ENCODE measurements around the gene CLIP3.
"Not testable (repeated sequence)": the region's sequence is repeated elsewhere in the genome, so short reads cannot be mapped to it uniquely, and the experiment has no call there.

Gene CLIP3, protein sequence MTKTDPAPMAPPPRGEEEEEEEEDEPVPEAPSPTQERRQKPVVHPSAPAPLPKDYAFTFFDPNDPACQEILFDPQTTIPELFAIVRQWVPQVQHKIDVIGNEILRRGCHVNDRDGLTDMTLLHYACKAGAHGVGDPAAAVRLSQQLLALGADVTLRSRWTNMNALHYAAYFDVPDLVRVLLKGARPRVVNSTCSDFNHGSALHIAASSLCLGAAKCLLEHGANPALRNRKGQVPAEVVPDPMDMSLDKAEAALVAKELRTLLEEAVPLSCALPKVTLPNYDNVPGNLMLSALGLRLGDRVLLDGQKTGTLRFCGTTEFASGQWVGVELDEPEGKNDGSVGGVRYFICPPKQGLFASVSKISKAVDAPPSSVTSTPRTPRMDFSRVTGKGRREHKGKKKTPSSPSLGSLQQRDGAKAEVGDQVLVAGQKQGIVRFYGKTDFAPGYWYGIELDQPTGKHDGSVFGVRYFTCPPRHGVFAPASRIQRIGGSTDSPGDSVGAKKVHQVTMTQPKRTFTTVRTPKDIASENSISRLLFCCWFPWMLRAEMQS

DNA sequence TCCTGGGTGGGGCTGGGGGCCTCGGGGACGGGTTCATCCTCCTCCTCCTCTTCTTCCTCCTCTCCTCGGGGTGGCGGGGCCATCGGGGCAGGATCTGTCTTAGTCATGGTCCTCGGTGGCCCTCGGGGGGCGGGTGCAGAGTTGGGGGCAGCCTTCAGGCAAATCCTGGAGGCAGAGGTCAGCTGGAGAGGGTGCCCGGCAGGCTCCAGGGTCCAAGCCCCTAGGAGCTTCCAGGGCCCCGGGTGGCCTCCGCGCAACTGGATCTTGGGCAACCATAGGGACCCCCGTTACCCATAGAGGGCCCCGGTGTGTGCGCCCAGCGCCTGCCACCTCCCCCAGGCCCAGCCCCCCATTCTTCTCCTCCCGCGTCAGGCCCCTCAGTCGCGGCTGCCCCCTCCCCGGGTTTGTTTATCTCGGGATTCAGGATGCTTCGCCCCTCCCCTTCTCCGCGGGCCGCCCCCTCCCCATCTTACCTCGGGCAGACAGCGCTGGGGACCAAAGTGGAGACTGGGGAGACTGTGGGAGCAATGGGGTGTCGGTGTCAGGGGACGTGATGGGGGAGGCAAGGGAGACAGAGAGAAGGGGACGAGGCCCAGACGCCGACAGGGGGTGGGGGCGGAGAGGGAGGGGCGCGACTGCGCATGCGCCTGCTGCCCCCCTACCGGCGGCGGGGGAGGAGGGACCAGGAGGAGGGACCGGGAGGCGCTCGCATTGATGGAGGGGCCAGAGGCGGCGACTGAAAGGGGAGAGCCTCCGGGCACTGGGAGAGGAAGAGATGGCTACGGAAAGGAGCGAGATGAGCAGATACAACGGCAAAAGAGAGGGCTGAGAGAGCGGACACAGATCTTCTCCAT is at the start of gene CLIP3:
TSS of gene CLIP3 (minus strand) at position 623 of the 854 bp plus-strand sequence. CDS start at position 107, 516 bp downstream.
- DNase-seq (ENCODE audit: low spot score): no peak

DNA sequence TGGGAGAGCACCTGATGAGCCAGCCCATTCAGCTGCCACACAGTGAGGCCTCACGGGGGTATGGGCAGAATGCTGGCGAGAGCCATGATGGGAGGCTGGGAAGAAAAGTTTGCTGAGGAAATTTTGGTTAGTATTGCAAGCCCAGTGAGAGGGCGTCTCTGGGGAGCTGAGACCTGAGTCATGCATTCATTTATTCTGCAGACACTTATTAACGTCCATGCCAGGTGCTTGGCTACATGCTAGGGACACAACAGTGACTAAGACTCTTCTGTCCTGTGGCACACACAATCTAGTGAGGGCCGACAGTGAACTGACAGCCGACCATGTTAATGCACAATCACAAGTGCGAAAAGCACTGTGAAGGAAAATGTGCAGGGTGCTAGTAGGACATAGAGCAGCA is 49.2 kb upstream of the CLIP3 start:
- DNase-seq (ENCODE audit: low spot score): no peak

DNA sequence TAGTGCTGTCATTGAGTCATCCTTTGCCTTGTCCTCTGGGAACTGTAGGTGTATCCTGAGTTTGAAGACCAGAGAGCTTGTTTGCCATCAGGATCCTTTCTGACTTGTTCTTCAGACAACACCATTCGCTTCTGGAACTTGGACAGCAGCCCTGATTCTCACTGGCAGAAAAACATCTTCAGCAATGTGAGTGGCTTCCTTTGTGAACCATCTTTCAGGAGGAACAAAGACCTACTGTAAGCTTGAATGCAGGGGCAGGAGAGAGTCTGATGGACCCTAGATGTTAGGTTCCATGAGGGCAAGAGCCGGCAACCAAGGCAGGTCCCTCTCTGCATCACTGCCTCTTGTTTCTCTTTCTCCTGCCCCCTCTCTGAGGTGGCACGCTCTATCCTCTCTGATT is 48.7 kb upstream of the CLIP3 start:
- no peak for DNase-seq (ENCODE audit: low spot score)

DNA sequence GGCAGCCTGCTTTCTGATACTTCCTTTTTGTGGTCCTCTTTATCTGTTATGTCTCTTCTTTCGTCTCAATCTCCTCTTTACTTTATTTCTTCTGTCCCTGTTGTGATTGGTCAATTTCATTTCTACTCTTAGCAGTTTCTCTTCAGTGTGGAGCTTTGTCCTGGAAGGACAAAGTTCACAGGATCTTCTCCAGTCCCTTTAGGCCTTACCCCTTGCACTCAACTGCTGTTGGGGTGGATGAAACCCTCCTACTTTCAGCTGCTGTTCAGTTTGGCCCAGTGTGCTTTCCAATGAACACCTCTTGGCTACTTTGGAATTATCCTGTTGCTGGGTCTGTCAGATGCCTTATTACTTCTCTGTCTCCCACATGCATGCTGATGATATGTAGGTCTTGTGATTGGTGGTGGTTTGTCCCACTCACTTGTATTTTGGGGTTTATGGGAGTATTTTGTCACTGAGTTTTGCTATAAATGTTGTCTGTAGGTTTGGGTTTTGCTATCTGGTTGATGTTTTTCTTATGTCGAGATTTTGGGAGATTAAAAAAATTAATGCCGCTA is 46.8 kb upstream of the CLIP3 start:
- no peak for DNase-seq (ENCODE audit: low spot score)

DNA sequence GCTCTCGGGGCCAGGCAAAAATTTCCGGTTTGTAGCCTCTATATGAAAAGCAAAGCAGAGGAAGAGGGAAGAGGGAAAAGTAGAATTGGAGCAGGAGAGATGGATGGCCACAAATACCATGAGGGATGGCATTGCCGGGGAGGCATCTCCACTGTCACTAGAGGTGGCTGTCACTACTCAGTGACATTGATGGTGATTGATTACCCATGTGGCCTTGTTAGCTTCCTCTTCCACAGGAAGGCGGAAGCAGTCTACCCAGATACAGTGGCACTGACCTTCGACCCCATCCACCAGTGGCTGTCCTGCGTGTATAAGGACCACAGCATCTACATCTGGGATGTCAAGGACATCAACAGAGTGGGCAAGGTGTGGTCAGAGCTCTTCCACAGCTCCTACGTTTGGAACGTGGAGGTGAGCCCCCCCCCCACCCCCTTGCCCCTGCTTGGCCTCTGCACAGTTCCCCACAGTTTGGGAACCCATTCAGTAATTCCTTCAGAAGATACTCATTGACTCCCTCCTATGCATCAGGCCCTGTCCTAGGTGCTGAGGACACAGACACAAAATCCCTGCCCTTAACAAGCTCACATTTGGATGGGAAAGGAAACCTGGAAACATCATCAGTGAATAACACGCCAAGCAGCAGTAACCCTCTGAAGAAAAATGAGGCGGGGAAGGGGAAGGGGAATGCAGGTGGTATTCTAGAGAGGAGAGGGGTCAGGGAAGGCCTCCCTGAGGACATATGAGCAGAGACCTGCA is 40.6 kb upstream of the CLIP3 start:
- no peak for DNase-seq (ENCODE audit: low spot score)

DNA sequence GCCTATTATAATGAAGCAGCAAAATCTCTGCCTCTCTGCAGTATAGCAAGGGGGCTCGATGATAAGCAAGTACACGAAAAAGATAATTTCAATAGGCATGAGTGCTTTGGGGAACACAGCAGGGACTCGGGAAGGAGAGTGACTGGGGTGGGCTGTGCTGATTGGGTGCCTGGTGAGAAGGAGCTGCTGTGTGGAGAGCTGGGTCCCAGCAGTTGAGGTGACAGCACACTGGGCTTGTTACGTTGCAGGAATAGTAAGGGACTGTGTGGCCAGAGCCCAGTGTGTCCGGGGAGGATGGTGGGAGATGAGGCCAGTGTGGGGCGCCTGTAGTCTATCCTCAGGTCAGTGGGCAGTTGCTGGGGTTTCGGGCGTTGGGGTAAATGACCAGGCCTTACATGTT is 39.4 kb upstream of the CLIP3 start:
- DNase-seq (ENCODE audit: low spot score): no peak

DNA sequence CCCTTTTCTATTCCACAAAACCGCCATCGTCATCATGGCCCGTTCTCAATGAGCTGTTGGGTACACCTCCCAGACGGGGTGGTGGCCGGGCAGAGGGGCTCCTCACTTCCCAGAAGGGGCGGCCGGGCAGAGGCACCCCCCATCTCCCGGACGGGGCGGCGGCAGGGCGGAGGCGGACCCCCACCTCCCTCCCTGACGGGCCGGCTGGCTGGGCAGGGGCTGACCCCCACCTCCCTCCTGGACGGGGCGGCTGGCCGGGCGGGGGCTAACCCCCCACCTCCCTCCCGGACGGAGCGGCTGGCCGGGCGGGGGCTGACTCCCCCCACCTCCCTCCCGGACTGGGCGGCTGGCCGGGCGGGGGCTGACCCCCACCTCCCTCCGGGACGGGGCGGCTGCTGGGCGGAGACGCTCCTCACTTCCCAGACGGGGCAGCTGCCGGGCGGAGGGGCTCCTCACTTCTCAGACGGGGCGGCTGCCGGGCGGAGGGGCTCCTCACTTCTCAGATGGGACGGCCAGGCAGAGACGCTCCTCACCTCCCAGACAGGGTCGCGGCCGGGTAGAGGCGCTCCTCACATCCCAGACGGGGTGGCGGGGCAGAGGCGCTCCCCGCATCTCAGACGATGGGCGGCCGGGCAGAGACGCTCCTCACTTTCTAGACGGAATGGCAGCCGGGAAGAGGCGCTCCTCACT is 36.3 kb upstream of the CLIP3 start:
- DNase-seq (ENCODE audit: low spot score): not testable (repeated sequence)

DNA sequence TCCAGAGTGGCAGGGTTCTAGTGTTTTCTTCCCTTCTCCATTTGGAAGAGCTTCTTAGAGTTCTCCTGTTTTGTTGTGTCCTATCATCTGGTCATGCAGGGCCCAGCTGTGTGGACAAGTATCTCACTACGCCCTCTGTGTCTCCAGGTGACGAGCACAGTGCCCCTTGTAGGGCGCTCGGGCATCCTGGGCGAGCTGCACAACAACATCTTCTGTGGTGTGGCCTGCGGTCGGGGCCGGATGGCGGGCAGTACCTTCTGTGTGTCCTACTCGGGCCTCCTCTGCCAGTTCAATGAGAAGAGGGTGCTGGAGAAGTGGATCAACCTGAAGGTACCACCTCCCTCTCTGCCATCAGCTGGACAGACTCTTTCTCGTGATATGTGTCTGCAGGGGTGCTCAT is 35.0 kb upstream of the CLIP3 start:
- DNase-seq (ENCODE audit: low spot score): no peak

DNA sequence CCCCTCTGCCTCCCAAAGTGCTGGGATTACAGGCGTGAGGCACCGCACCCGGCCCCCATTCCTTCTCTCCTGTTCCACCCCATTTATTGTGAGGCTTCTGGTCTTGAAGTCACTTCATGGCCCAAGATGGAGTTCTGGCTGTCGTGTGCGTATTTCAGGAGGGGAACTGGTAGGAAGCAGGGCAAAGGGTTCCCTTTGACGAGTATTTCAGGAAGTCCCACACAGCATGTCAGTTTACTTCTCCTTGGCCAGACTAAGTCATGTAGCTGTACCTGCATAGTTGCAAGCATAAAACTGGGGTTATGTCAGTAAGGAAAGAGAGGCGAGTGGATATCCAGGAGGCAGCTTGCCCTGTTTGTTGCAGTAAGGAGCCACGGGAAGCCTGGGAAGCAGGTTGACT is 32.2 kb upstream of the CLIP3 start:
- DNase-seq (ENCODE audit: low spot score): no peak

DNA sequence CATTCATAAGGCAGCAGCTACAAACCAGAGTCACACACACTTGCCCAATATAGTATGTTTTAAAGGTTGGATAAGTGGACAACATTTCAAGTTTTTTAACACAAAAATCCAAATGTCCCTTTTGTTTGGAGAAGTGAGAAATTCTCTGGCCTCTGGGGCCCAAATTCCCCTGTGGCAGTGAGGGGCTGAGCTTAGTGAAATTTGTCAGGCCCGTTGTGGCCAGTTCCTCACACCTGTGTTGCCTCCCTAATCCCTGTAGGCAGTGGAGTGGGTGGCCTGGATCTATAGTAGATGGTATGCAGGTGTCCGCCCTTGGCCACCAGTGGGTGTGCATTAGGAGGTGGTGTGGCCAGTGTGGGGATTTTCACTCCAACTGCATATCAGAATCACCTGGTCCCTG is 28.7 kb upstream of the CLIP3 start:
- DNase-seq (ENCODE audit: low spot score): no peak

DNA sequence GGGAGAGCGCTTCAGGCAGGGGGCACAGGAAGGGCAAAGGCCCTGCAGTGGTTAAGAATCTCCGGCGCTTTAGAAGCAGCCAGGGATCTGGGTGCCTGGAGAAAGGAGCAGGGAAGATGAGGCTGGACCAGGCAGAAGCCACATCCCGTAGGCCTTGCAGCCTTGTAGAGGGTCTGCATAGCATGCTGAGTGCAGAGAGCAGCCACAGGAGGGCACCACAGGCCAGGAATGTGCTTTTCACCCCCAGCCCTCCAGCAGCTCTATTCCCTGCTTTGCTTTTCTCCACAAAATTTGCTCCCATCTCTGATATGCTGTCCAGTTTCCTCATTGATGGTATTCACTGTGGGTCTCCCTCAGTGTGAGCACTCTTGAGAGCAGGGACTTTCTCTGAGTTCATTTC is 27.8 kb upstream of the CLIP3 start:
- peak; percentile 14 for DNase-seq (ENCODE audit: low spot score)

DNA sequence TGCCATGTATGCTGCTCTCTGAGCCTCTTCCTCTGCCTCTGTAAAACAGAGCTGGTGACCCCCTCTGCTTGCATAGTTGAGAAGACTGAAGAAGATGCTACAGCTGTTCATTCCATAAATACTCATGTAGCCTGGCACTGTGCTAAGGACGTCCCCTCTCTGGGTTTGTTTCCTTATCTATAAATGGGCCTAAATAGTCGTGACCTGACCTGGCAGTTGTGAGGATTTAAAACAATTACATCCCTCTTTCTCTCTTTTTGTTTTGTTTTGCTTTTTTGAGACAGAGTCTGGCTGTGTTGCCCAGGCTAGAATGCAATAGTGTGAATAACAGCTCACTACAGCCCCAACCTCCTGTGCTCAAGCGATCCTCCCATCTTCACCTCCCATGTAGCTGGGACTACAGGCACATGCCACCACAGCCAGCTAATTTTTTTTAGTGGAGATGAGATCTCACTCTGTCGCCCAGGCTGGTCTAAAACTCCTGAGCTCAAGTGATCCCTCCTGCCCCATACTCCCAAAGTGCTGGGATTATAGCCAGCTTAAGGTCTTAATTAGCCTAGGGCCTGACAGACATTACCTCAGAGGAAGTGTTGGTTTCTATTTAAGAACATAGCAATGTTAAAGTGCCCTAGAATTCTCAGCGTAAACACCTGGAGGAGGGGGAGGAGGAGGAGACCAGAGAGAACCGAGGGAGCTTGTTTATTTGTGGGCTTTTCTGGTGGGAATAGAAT is 26.7 kb upstream of the CLIP3 start:
- DNase-seq (ENCODE audit: low spot score): no peak

DNA sequence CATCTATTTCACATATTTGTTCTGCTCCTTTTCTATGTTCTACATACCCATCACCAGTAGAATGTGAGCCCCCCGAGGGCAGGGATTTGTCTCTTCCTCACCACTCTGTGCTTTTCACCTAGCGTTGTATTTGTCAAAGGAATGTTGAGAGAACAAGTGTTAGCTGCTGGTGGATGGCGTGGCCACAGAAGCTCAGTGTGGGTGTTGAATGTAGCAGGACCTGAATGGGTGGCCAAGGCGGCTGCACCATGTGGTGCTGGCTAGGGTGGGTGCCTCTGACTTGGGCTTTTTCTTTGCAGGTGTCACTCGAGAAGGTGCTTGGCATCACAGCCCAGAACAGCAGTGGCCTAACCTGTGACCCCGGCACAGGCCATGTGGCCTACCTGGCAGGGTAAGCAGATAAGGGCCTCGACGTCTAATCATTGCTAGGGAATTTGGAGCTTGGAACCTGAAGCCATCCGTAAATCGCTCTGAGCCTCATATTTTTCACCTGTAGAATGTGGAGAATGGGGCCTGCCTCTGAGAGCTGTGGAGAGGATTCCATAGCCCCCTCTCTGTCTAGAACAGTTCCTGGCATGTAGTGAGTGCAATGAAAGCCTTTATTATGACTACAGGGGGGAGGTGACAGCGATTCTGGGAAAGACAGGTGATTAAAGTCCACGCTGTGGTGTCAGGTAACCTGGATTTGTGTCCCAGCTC is 26.0 kb upstream of the CLIP3 start:
- no peak for DNase-seq (ENCODE audit: low spot score)

DNA sequence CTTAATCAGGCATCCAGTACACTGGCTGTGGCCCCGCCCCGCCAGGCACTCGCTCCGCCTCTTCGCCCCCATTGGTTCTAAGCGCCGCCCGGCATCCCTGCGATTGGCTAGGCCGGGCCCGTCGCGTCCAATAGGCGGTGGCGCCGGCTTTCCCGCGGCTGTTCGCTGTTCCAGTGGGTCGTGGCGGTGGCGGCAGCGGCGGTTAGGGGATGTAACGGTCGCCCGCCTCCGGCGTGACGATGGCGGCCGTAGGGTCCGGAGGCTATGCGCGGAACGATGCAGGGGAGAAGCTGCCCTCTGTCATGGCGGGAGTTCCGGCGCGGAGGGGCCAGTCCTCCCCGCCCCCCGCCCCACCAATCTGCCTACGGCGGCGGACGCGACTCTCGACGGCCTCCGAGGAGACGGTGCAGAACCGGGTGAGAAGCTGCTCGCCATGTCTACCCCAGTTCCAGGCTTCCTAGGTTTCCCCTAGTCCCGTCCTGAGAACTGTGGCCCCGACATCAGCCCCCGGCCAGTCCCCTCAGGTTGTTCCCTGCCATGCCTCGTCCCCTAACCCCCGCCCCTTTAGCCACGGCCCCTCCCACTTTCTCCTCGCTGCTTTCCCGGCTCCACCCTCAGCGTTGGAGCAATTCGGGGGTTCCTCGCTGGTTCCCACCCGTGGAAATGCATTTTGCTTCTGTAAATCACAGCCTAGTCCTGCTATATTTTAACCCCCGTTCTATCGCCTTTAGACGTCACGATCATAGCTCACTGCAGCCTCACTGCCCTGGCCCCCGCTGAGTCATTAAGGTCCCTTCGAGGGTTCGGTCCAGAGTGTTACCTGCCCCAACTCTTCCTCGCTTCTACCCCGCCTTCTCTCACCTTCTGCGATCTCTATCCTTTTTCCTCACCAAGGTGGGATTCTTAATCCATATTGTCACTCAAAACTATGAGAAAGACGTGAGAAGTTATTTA is 22.3 kb upstream of the CLIP3 start, which contains the start of gene WDR62:
TSS of gene WDR62 (plus strand) at position 165 of the 954 bp plus-strand sequence. CDS start at position 240, 75 bp downstream.
- no peak for DNase-seq (ENCODE audit: low spot score)

DNA sequence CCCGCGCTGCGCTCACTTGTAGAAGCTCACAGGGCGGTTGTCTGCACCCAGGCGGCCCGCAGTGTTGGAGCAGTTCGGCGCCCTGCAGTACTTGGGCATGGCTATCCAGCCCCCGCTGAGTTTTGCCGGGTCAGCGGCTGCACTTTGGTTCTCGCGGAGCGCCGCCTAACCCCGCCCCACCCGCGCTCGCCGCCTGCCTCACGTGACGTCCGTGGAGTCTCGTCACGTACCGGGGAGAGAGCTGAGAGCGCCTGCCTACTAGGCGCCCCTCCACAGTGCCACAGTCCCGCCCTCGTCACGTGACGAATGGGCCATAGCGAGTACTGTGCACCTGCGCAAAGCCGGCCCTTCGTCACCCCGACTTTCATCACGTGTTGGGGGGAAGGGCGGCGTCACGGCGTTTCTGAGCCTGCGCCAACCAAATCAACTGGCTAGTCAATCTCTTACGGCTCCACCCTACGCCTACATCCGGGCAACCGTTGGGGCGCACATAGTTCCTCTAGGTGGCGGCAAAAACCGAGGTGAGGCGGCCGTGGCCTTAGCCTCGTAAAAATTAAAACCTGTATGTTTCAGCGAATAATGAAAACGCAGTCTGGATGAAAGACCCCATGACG is 21.6 kb upstream of the CLIP3 start, which contains the start of gene THAP8:
TSS of gene THAP8 (minus strand) at position 167 of the 614 bp plus-strand sequence. CDS start at position 99, 68 bp downstream.
- peak; percentile 100 for DNase-seq (ENCODE audit: low spot score)

DNA sequence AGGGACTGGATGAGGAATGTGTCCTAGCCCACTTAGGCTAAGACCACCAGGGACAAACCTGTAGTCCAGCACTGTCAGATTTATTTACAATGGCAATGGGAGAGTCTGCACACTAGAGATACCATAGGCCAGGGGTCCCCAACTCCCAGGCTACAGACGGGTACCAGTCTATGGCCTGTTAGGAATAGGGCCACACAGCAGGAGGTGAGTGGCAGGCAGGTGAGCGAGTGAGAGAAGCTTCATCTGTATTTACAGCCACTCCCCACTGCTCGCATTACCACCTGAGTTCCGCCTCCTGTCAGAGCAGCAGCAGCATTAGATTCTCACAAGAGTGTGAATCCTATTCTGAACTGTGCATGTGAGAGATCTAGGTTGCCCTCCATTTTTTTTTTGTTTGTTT is 19.0 kb upstream of the CLIP3 start:
- no peak for DNase-seq (ENCODE audit: low spot score)

DNA sequence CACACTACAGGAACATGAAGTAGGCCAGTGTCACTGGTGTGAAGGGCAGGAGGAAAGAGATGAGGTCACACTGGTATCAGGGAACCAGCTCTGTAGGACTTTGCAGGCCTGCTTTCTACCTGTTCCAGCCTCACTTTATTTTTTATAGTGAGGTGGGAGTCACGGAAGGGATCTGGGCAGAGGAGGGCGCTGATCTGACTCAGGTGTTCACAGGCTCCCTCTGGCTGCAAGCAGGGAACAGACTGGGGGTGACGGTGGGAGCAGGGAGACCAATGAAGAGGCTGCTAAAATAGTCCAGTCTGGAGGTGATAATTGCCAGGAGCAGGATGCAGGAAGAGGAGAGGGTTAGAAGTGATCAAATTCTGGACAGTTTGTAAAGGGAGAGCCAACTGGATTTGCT is 18.6 kb upstream of the CLIP3 start:
- DNase-seq (ENCODE audit: low spot score): no peak

DNA sequence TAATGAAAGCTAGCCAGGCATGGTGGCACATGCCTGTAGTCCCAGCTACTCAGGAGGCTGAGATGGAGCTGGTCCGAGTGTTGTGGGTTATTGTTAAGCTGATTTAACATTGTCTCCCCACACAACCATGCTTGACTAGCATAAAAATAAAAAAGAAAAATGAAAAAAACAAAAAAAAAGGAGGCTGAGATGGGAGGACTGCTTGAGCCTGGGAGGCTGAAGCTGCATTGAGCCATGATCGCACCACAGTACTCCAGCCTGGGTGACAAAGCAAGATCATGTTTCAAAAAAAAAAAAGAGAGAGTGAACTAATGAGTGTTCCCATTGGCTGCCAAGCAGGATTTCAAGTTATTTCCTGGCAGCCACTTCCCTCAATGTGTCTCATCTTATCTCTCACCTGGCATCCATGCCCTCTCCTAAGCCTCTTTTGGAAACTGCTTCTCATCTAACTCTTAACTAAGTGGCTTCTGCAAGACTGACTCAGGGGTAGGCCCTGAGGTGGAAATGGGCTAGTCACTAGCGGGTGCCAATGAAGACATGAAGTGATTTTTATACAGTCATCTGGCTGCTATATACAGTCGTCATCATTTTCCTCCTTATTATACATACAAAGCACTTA is 16.5 kb upstream of the CLIP3 start:
- no peak for DNase-seq (ENCODE audit: low spot score)

Data from hematopoietic multipotent progenitor cell treated with erythropoietin and hydrocortisone succinate and interleukin-3 and kit ligand, for 17 days (in vitro differentiated cells).